K562 (cell line): ENCODE results near the gene ROPN1. TPM values are rescaled to one million over a fixed set of nuclear protein-coding genes. Genes with fewer than 3 reads are reported as not detected.

ENCODE experiments used
- ATAC-seq: fragments of 200-7000 bp; cut with Tn5 transposase; 3 replicates; pipeline ENCODE4 v1.9.1; 2020; ENCODE audit warnings: moderate library complexity
- BruUV-seq: library from RNA; stranded (reverse); fragments of 400-500 nt; replicated peaks from 2 replicates; lab custom pipeline; 2021; lab: Mats Ljungman, UMichigan
- CTCF ChIA-PET: fragments of 300-600 bp; formaldehyde crosslinking; extraction: SDS; loops from one replicate; lab custom pipeline; 2021; ENCODE audit warnings: low intra/inter-chr PET ratio; lab: Yijun Ruan, JAX
- POLR2A ChIA-PET: fragments of 300-600, 350-650 bp; sonication (Branson Sonifier 250); formaldehyde crosslinking; extraction: SDS; loops from one replicate; lab custom pipeline; 2021; ENCODE audit warnings: antibody characterized with exemption, inconsistent platforms; lab: Yijun Ruan, JAX
- DNase-seq, 4 experiments: peaks; one replicate each; pipeline versions ENCODE4 v3.0.0 to v3.0.0-alpha.2; 2011 to 2018; ENCODE audit warnings: low spot score in 3 of 4, mixed read lengths in 3 of 4; ENCODE audit errors: extremely low read depth in 1 of 4
- FAIRE-seq: peaks from 2 replicates; lab custom pipeline; 2011; peaks lifted over from hg19 to GRCh38; lab: Jason Lieb, UNC
- H2AFZ ChIP-seq: 2 replicates; pipeline ENCODE4 v1.6.0; 2011; ENCODE audit warnings: low read depth, low read length, control low read depth, inconsistent platforms
- H3K27ac ChIP-seq: fragments of 200-600 bp; 3 replicates; pipeline ENCODE4 v1.8.0; 2011; ENCODE audit warnings: low read depth, mild to moderate bottlenecking, control low read depth, inconsistent platforms, low read length, moderate library complexity, mixed read lengths; ENCODE audit errors: extremely low read depth
- H3K27me3 ChIP-seq, 2 experiments: fragments of 300-600 bp in 1 of 2; 2 replicates in 1 of 2; 3 replicates in 1 of 2; pipeline versions ENCODE4 v1.6.0 to v1.8.0; 2011; ENCODE audit warnings: inconsistent platforms in 2 of 2, low read length in 2 of 2, mild to moderate bottlenecking in 1 of 2, mixed read lengths in 1 of 2, moderate library complexity in 1 of 2; ENCODE audit not compliant: control insufficient read depth in 2 of 2, insufficient read depth in 2 of 2
- H3K36me3 ChIP-seq: fragments of 300-600 bp; 3 replicates; pipeline ENCODE4 v1.8.0; 2011; ENCODE audit warnings: mild to moderate bottlenecking, low read length, inconsistent platforms; ENCODE audit not compliant: control insufficient read depth, insufficient read depth
- H3K4me1 ChIP-seq, 2 experiments: fragments of 200-600 bp in 1 of 2; replicated peaks in 1 of 2; 2 replicates in 1 of 2; 3 replicates in 1 of 2; pipeline versions ENCODE4 v1.5.1 to v1.8.0; 2011; ENCODE audit warnings: inconsistent platforms in 2 of 2, low read length in 2 of 2, mild to moderate bottlenecking in 1 of 2, mixed read lengths in 1 of 2, moderate library complexity in 1 of 2; ENCODE audit not compliant: control insufficient read depth in 2 of 2, insufficient read depth in 2 of 2
- H3K4me2 ChIP-seq: 2 replicates; pipeline ENCODE4 v1.6.1; 2011; ENCODE audit warnings: low read length, control low read depth, inconsistent platforms, mixed read lengths; ENCODE audit not compliant: insufficient read depth
- H3K4me3 ChIP-seq: fragments of 200-600 bp; sonication (generic), shearing (Covaris generic); 2 replicates; pipeline ENCODE4 v1.5.1; 2016; ENCODE audit warnings: control low read depth, inconsistent platforms
- H3K79me2 ChIP-seq: fragments of 200-600 bp; 3 replicates; pipeline ENCODE4 v1.8.0; 2011; ENCODE audit warnings: low read length, inconsistent platforms; ENCODE audit not compliant: control insufficient read depth, insufficient read depth
- H3K9ac ChIP-seq, 2 experiments: 2 replicates each; pipeline versions ENCODE4 v1.6.0 to v1.6.1; 2011; ENCODE audit warnings: low read depth in 2 of 2, low read length in 2 of 2, control low read depth in 1 of 2, inconsistent platforms in 1 of 2, mild to moderate bottlenecking in 1 of 2, mixed read lengths in 1 of 2; ENCODE audit not compliant: insufficient read depth in 1 of 2
- H3K9me1 ChIP-seq: one replicate; pipeline ENCODE4 v1.6.0; 2011; ENCODE audit warnings: inconsistent platforms, mild to moderate bottlenecking, low read length, moderate library complexity; ENCODE audit not compliant: control insufficient read depth, insufficient read depth
- H3K9me3 ChIP-seq: replicated peaks from 2 replicates; pipeline ENCODE4 v1.5.1; 2011; ENCODE audit warnings: low read depth, low read length, inconsistent platforms; ENCODE audit not compliant: control insufficient read depth, insufficient read depth
- H4K20me1 ChIP-seq: replicated peaks from 2 replicates; pipeline ENCODE4 v1.6.1; 2011; ENCODE audit warnings: low read length, inconsistent platforms, mixed read lengths; ENCODE audit not compliant: control insufficient read depth, insufficient read depth
- CBFB ChIP-seq: sonication (generic); formaldehyde crosslinking; IDR thresholded peaks from 2 replicates; pipeline ENCODE4 v1.4.0; 2020; ENCODE audit warnings: mild to moderate bottlenecking, missing genetic modification reagents
- DPF2 ChIP-seq: fragments of 450-650 bp; IDR thresholded peaks from 2 replicates; pipeline ENCODE4 v1.6.1; 2016
- GATA2 ChIP-seq: sonication (generic); formaldehyde crosslinking; IDR thresholded peaks from 2 replicates; pipeline ENCODE4 v1.4.0; 2020; ENCODE audit warnings: mild to moderate bottlenecking, missing genetic modification reagents
- IRF1 ChIP-seq: sonication (generic); formaldehyde crosslinking; IDR thresholded peaks from 2 replicates; pipeline ENCODE4 v1.8.0; 2022; ENCODE audit warnings: missing genetic modification reagents, mild to moderate bottlenecking, borderline replicate concordance
- MED1 ChIP-seq: sonication (generic); formaldehyde crosslinking; IDR thresholded peaks from 2 replicates; pipeline ENCODE4 v1.8.1; 2023; ENCODE audit warnings: missing genetic modification reagents, borderline replicate concordance
- MTA2 ChIP-seq: fragments of 450-650 bp; IDR thresholded peaks from 2 replicates; pipeline ENCODE4 v1.6.1; 2016; ENCODE audit warnings: low read depth
- POLR3A ChIP-seq: IDR thresholded peaks from 2 replicates; pipeline ENCODE4 v1.6.1; 2011; ENCODE audit warnings: borderline replicate concordance, mild to moderate bottlenecking, moderate library complexity; ENCODE audit not compliant: insufficient read length, insufficient read depth; ENCODE audit errors: extremely low read depth
- RERE ChIP-seq: sonication (generic); formaldehyde crosslinking; IDR thresholded peaks from 2 replicates; pipeline ENCODE4 v1.8.0; 2023; ENCODE audit warnings: missing genetic modification reagents, mild to moderate bottlenecking, borderline replicate concordance
- SAFB2 ChIP-seq: fragments of 200-400 bp; formaldehyde crosslinking; IDR thresholded peaks from 2 replicates; pipeline ENCODE4 v1.6.1; 2018; ENCODE audit warnings: borderline replicate concordance, low read length, low read depth, moderate library complexity; ENCODE audit not compliant: severe bottlenecking
- SOX6 ChIP-seq: fragments of 450-650 bp; IDR thresholded peaks from 2 replicates; pipeline ENCODE4 v1.6.1; 2014; ENCODE audit warnings: mild to moderate bottlenecking
- SRSF1 ChIP-seq: fragments of 200-400 bp; formaldehyde crosslinking; IDR thresholded peaks from 2 replicates; pipeline ENCODE4 v1.6.1; 2017; ENCODE audit warnings: mild to moderate bottlenecking, low read depth, low read length, moderate library complexity
- U2AF1 ChIP-seq: fragments of 200-400 bp; formaldehyde crosslinking; optimal IDR thresholded peaks from 2 replicates; pipeline ENCODE3; 2017; ENCODE audit warnings: mild to moderate bottlenecking, low read depth, low read length, moderate library complexity
- ZBTB7A ChIP-seq: IDR thresholded peaks from 2 replicates; pipeline ENCODE4 v1.6.1; 2011; ENCODE audit warnings: low read depth, mild to moderate bottlenecking, low read length, moderate library complexity, borderline replicate concordance; ENCODE audit not compliant: control insufficient read depth
- in situ Hi-C: fragments of 300-500 bp; cut with MboI; formaldehyde crosslinking; loops from 4 replicates; pipeline ENCODE4 v1.15.0; 2018; ENCODE audit warnings: inconsistent platforms, mixed read lengths
- intact Hi-C: fragments of 100-400 bp; cut with micrococcal nuclease; formaldehyde crosslinking; loops from 2 replicates; pipeline ENCODE4 v1.14.2; 2022
- polyA plus RNA-seq, 8 experiments: library from polyadenylated mRNA; depleted of rRNA in 4 of 8; stranded (reverse) in 5 of 8; unstranded in 3 of 8; fragments of >200 nt; fragmentation: Nextera tagmentation in 2 of 8; fragmentation: Illumina TruSeq in 1 of 8; extraction: Ambion mirVana in 2 of 8; extraction: Trizol in 1 of 8; gene quantifications; 2 replicates each; pipeline versions ENCODE4 v1.2.1 to v1.2.3, GENCODE V29; 2011 to 2014; ENCODE audit warnings: inconsistent platforms in 1 of 8, missing spikeins in 1 of 8
- total RNA-seq, 7 experiments: library from RNA; depleted of rRNA in 6 of 7; stranded (reverse); fragments of >200 nt in 6 of 7; fragmentation: Illumina TruSeq in 2 of 7; extraction: Trizol in 2 of 7; gene quantifications; 2 replicates each; pipeline versions ENCODE4 v1.2.1 to v1.2.3, GENCODE V29; 2011 to 2021; ENCODE audit warnings: low replicate concordance in 1 of 7
- TF ChIP-seq, protein P1 (sequence below): fragments of 450-650 bp; formaldehyde crosslinking; IDR thresholded peaks from 2 replicates; pipeline ENCODE4 v1.4.0; 2020; ENCODE audit warnings: mild to moderate bottlenecking, moderate library complexity
- TF ChIP-seq, protein P2 (sequence below): IDR thresholded peaks from 3 replicates; pipeline ENCODE4 v1.6.1; 2011; ENCODE audit warnings: borderline replicate concordance, mild to moderate bottlenecking; ENCODE audit not compliant: insufficient read length, insufficient read depth

ROPN1 gene
- total and polyA plus RNA-seq, 9 of the 15 experiments (the other 6 are each of a cell fraction or from before 2014, with no cell fraction given), result not detected

DNA sequence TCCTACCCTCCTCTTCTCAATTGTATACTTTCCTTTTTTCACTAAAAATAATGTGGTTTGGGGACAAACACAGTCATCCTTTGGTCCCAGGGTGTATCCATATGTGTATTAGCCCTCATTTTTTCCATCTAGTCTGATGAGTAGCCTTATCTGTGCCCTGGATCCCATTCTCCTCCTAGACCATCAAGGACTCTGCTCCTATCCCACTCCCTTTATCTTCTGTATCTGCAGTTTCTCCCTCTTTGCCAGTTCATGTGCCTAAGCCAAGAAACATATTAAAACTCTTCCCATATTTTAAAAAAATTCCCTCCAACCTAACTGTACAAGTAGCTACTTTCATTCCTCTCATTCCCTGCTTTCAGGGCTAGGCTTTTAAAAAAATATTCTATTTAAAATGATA, 56.1 kb downstream of the ROPN1 start:
- Histone ChIP-seq H3K27me3 (no peaks in the 10 kb centered on the region), H3K36me3 (peaks cover 53% of the 10 kb centered on the region; the same call in 2 of the 3 replicates), H3K9me3 (no peaks in the 10 kb centered on the region), H3K4me2 (no peak overlapping the region), H3K9me1 (no peaks in the 10 kb centered on the region), H3K9ac (no peak overlapping the region), H3K4me3 (no peak overlapping the region), H3K27ac (no peak overlapping the region), H3K79me2 (no peaks in the 10 kb centered on the region), H4K20me1 (no peaks in the 10 kb centered on the region), H2AFZ (no peak overlapping the region), H3K4me1 (no peaks in the 10 kb centered on the region)
- no TSS peak for BruUV-seq
- DNase-seq (no peak), FAIRE-seq (no peak), ATAC-seq (no peak)
- ChIA-PET POLR2A (no interaction called here), CTCF (no interaction called here)
- in situ Hi-C loops, result no loop called here
- intact Hi-C loops, result no loop called here
- TF ChIP-seq GATA2 (no peak), ZBTB7A (no peak), U2AF1 (no peak), SOX6 (no peak), MED1 (CRISPR knock-in tag) (no peak), SAFB2 (no peak), RERE (CRISPR knock-in tag) (no peak), DPF2 (no peak), MTA2 (no peak), SRSF1 (no peak), CBFB (CRISPR knock-in tag) (no peak), IRF1 (CRISPR knock-in tag) (no peak), POLR3A (no peak)
- TF ChIP-seq, protein P1, sequence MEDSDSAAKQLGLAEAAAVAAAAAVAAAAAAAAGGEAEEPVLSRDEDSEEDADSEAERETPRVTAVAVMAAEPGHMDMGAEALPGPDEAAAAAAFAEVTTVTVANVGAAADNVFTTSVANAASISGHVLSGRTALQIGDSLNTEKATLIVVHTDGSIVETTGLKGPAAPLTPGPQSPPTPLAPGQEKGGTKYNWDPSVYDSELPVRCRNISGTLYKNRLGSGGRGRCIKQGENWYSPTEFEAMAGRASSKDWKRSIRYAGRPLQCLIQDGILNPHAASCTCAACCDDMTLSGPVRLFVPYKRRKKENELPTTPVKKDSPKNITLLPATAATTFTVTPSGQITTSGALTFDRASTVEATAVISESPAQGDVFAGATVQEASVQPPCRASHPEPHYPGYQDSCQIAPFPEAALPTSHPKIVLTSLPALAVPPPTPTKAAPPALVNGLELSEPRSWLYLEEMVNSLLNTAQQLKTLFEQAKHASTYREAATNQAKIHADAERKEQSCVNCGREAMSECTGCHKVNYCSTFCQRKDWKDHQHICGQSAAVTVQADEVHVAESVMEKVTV, result no peak
- TF ChIP-seq, protein P2, sequence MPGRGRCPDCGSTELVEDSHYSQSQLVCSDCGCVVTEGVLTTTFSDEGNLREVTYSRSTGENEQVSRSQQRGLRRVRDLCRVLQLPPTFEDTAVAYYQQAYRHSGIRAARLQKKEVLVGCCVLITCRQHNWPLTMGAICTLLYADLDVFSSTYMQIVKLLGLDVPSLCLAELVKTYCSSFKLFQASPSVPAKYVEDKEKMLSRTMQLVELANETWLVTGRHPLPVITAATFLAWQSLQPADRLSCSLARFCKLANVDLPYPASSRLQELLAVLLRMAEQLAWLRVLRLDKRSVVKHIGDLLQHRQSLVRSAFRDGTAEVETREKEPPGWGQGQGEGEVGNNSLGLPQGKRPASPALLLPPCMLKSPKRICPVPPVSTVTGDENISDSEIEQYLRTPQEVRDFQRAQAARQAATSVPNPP, result no peak
